GM21381 (cell line): Measurements from ENCODE around the gene C1QTNF5.

ENCODE experiments used
- ATAC-seq: cut with Tn5 transposase; IDR thresholded peaks from one replicate; pipeline ENCODE4 v1.9.1; 2021; ENCODE audit warnings: mild to moderate bottlenecking, moderate library complexity; ENCODE audit not compliant: unreplicated experiment

C1QTNF5 gene

GRCh38 chr11:119297938-119298337 lies 42.7 kb downstream of the C1QTNF5 start:
- no peak for ATAC-seq

DNA sequence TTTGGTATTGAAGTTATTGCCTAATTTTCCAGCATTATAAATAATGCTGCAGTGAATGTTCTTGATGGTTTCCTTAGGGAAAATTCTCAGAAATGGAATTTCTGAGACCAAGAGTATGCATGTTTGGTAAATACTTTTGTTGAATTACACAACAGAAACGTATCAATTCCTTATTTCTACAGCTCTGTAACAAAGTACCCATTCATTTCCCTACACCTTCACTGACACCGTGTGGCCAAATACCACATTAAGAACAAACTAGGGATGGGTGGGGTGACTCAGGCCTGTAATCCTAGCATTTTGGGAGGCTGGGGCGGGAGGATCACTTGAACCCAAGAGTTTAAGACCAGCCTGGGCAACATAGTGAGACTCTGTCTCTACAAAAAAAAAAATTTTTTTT lies 45.5 kb downstream of the C1QTNF5 start:
- no peak for ATAC-seq

DNA sequence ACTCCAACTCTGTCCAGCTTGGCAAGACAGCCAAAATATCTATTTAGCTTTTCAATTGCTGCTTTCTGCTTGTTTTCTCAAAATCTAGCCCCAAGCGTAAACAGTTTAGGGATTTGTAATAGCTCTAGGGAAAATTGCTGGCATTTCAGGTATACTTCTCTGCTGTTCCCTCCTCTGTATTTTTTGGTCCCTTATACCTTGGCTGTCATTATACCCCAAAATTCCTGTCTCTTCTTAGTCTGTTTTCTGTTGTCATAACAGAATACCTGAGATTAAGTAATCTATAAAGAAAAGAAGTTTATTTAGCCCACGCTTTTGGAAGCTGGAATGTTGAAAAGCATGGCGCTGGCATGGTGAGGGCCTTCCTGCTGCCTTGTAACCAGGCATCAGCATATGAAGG lies 47.2 kb downstream of the C1QTNF5 start:
- no peak for ATAC-seq

DNA sequence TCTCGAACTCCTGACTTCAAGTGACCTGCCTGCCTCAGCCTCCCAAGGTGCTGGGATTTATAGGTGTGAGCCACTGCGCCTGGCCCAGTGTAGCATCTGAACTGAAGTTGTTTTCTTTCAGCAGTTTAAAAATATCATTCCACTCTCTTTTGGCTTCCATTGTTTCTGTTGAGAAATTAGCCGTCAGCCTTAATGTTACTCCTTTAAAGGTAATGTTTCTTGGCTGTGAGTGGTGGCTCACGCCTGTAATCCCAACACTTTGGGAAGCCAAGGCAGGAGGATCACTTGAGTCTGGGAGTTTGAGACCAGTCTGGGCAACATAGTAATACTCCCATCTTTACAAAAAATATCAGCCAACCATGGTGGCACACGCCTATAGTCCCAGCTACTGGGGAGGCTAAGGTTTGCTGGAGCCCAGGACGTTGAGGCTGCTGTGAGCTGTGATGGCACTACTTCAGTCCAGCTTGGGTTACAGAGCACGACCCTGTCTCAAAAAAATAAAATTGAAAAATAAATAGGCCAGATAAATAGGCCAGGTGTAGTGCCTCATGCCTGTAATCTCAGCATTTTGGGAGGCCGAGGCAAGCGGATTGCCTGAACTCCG lies 49.7 kb downstream of the C1QTNF5 start:
- no peak for ATAC-seq
